ENCODE measurements around the gene LIN37.
A peak's percentile ranks its signal among the peaks of the same experiment; 100 is the strongest.

The LIN37 gene

DNA sequence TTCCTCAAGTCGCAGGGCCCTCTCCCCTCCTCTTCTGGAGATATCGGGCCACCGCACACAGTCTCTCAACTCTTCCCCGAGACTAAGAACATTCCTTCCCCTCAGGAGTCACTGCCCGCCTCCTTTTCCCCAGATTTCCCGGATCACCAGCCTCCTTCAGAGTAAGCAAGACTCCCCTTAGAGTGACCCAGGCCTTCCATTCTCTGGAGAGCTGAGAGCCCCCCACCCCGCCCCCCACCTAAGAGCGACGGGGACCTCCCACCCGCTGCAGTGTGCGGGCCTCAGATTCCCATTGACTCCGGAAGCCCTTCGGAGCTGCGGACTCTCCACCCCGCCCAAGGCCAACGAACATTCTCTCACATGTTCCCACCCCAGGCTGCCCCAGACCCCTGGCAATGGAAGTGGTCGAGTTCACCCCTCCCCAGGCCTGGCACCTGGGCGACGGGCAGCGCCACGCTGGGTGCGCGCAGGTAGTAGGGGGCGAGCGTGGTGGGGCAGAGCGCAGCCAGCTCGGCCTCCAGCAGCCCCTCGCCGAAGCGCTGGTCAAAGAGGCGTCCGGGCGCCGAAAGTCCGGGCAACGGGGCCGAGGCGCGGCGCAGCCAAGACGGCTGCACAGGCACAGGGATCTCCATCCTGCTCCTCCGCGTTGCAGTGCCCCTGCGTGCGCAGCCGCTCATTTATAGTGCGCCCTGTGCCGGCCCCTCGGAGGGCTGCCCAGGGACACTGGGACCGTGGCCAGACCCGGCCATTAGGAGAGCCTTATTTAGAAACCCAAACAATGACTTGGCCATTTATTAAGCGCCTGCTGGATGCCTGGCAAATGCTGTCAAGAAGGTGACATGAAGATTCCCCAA lies 8.2 kb downstream of the LIN37 start, which contains the start of gene HSPB6:
Gene HSPB6, minus strand, starts transcription at position 653 of the 854 bp plus-strand sequence. Its CDS starts 21 bp downstream, at position 632.
- H2AK5ac ChIP-seq (ENCODE audit: low read length, severe bottlenecking) = peak within 1 kb of the TSS; percentile 69
- WGBS = 12% methylated on average over 51 of the region's 52 CpGs
- H4K8ac ChIP-seq (ENCODE audit: low read length) = peak within 1 kb of the TSS; percentile 93
- peak within 1 kb of the TSS; percentile 63 for H3K4me2 ChIP-seq (ENCODE audit: low read length, poor library complexity, severe bottlenecking)
- peak within 1 kb of the TSS; percentile 49 to 54 for H3K23ac ChIP-seq (ENCODE audit: low read length in 2 of 2)
- H3K18ac ChIP-seq (ENCODE audit: low read depth in 1 of 2, low read length in 2 of 2) = peak within 1 kb of the TSS; percentile 100
- peak within 1 kb of the TSS; percentile 59 to 99 for H3K14ac ChIP-seq (ENCODE audit: low read length in 2 of 2)
- H3K36me3 ChIP-seq (ENCODE audit: control insufficient read depth in 1 of 2, insufficient read depth in 2 of 2, low read depth in 1 of 2, low read length in 2 of 2) = peaks cover 48 to 66% of the 10 kb centered on the region in 2 experiments
- peak within 1 kb of the TSS; percentile 95 for H2BK15ac ChIP-seq (ENCODE audit: low read depth, poor library complexity, severe bottlenecking)
- no peak within 1 kb of the TSS for H2AFZ ChIP-seq (ENCODE audit: low read depth, low read length)
- H3K4me1 ChIP-seq (ENCODE audit: control insufficient read depth, insufficient read depth, low read depth, low read length) = peaks cover 38% of the 10 kb centered on the region
- H3K4me3 ChIP-seq (ENCODE audit: insufficient read depth in 1 of 2, low read depth in 1 of 2, low read length in 2 of 2) = peak within 1 kb of the TSS; percentile 11 to 99
- peak within 1 kb of the TSS; percentile 100 for H4K91ac ChIP-seq (ENCODE audit: low read length)
- DNase-seq = peak; percentile 73
- H3K9me3 ChIP-seq (ENCODE audit: control insufficient read depth, low read length) = no peaks in the 10 kb centered on the region
- peak within 1 kb of the TSS; percentile 99 for H3K9ac ChIP-seq (ENCODE audit: low read length)
- peak within 1 kb of the TSS; percentile 96 for H2BK120ac ChIP-seq (ENCODE audit: low read depth, low read length)
- peaks cover 36% of the 10 kb centered on the region for H3K79me1 ChIP-seq (replicated peaks; ENCODE audit: low read length, poor library complexity, severe bottlenecking)
- H2BK12ac ChIP-seq (ENCODE audit: low read length in 2 of 2) = peak within 1 kb of the TSS; percentile 69 to 87
- peak within 1 kb of the TSS; percentile 99 to 100 for H3K4ac ChIP-seq (ENCODE audit: low read depth in 1 of 2, low read length in 2 of 2)
- H3K27me3 ChIP-seq (ENCODE audit: control insufficient read depth in 1 of 2, insufficient read depth in 1 of 2, low read length in 2 of 2) = no peaks in the 10 kb centered on the region
- peak within 1 kb of the TSS; percentile 87 for H2BK5ac ChIP-seq (ENCODE audit: low read depth, low read length, poor library complexity, severe bottlenecking)
- H3K27ac ChIP-seq (ENCODE audit: low read length, poor library complexity, severe bottlenecking) = peak within 1 kb of the TSS; percentile 93

DNA sequence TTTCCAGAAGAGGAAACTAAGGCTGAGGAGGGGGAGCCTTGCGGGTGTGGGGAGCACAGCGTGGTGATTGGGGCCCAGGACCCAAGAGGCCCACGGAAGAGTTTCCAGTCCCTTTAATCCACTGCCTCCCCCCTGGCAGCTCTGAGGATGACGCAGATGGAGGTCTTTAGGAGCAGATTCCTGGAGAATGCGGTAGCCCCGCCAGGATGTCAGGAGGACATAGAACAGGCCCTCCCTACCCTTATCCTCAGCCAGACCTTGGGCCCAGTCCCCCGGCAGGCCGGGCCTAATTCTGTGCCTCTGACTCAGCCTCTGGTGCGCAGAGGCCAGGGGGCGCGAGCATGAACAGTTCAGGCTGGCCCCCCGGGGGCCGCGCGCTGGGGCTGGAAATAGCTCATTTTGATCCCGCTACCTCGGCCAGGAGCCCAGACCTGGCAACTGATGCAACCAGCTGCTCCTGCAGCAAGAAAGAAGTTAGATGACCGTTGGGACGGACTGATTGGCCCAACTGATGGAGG lies 8.9 kb downstream of the LIN37 start:
- no peak overlapping the region for H3K23ac ChIP-seq (ENCODE audit: low read length in 2 of 2)
- H3K4me2 ChIP-seq (ENCODE audit: low read length, poor library complexity, severe bottlenecking) = peak overlapping the region; percentile 63
- peak overlapping the region; percentile 80 for H2BK15ac ChIP-seq (ENCODE audit: low read depth, poor library complexity, severe bottlenecking)
- H3K4me3 ChIP-seq (ENCODE audit: insufficient read depth in 1 of 2, low read depth in 1 of 2, low read length in 2 of 2) = peak overlapping the region in 1 of 2 experiments; percentile 99
- H3K9ac ChIP-seq (ENCODE audit: low read length) = peak overlapping the region; percentile 99
- H2AFZ ChIP-seq (ENCODE audit: low read depth, low read length) = no peak overlapping the region
- H3K9me3 ChIP-seq (ENCODE audit: control insufficient read depth, low read length) = no peaks in the 10 kb centered on the region
- H3K36me3 ChIP-seq (ENCODE audit: control insufficient read depth in 1 of 2, insufficient read depth in 2 of 2, low read depth in 1 of 2, low read length in 2 of 2) = peaks cover 50 to 68% of the 10 kb centered on the region in 2 experiments
- H3K27ac ChIP-seq (ENCODE audit: low read length, poor library complexity, severe bottlenecking) = peak overlapping the region; percentile 93
- peak overlapping the region; percentile 93 for H4K8ac ChIP-seq (ENCODE audit: low read length)
- WGBS = 2% methylated on average over 18 of the region's 19 CpGs
- H3K18ac ChIP-seq (ENCODE audit: low read depth in 1 of 2, low read length in 2 of 2) = peak overlapping the region; percentile 100
- peak overlapping the region; percentile 69 for H2AK5ac ChIP-seq (ENCODE audit: low read length, severe bottlenecking)
- peaks cover 37% of the 10 kb centered on the region for H3K79me1 ChIP-seq (replicated peaks; ENCODE audit: low read length, poor library complexity, severe bottlenecking)
- peak overlapping the region; percentile 100 for H4K91ac ChIP-seq (ENCODE audit: low read length)
- no peaks in the 10 kb centered on the region for H3K27me3 ChIP-seq (ENCODE audit: control insufficient read depth in 1 of 2, insufficient read depth in 1 of 2, low read length in 2 of 2)
- H2BK5ac ChIP-seq (ENCODE audit: low read depth, low read length, poor library complexity, severe bottlenecking) = peak overlapping the region; percentile 87
- H3K14ac ChIP-seq (ENCODE audit: low read length in 2 of 2) = no peak overlapping the region
- peak overlapping the region in 1 of 2 experiments; percentile 69 for H2BK12ac ChIP-seq (ENCODE audit: low read length in 2 of 2)
- DNase-seq = peak; percentile 99
- H3K4me1 ChIP-seq (ENCODE audit: control insufficient read depth, insufficient read depth, low read depth, low read length) = peaks cover 38% of the 10 kb centered on the region
- peak overlapping the region; percentile 96 for H2BK120ac ChIP-seq (ENCODE audit: low read depth, low read length)
- H3K4ac ChIP-seq (ENCODE audit: low read depth in 1 of 2, low read length in 2 of 2) = peak overlapping the region; percentile 99 to 100

DNA sequence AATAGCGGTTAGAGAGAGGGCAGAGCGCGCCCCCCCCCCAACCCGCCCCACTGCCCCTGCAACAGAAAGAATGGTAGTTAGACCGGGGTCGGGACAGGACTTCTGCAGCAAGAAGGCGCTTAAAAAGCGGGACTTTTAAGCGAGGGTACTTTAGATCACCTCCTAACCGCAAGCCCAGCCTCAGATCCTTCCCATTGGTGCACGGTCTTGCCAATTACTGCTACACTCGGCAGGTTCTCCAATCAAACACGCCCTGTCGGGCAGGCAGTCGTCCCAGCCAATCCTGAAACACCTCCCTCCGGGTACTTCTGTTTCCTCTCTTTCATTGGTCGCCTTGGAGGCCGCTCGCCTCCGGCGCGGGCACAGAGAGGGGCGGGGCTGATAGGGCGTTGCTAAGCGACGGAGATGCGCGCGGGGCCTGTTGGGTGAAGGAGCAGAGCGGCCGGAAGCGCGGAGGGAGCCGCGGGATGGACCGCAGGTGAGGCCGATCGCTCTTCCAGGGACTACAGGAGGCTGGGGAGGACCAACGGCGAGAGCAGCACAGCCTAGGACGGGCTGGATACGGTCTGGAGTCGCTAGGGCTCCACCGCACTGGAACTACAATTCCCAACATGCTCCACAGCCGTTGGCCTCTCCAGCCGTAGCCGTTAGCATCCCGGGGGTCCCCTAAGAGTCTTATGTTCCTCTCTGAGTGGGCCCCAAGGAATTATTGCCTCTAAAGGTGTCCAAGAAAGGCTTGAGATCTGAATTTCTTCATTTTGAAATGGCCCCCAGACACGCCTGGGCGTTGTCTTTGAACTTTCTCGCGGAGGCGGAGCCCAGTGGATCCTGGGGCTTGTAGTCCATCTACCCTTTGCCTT lies 9.6 kb downstream of the LIN37 start, which contains the start of gene PROSER3:
Gene PROSER3, plus strand, starts transcription at position 428 of the 860 bp plus-strand sequence. Its CDS starts 40 bp downstream, at position 468.
- Histone ChIP-seq H2BK5ac (ENCODE audit: low read depth, low read length, poor library complexity, severe bottlenecking) (peak within 1 kb of the TSS; percentile 87), H2AFZ (ENCODE audit: low read depth, low read length) (peak within 1 kb of the TSS; percentile 43), H3K9ac (ENCODE audit: low read length) (peak within 1 kb of the TSS; percentile 99), H3K4me3 (ENCODE audit: insufficient read depth in 1 of 2, low read depth in 1 of 2, low read length in 2 of 2) (peak within 1 kb of the TSS; percentile 97 to 99), H3K4me2 (ENCODE audit: low read length, poor library complexity, severe bottlenecking) (peak within 1 kb of the TSS; percentile 83), H3K79me1 (replicated peaks; ENCODE audit: low read length, poor library complexity, severe bottlenecking) (peaks cover 32% of the 10 kb centered on the region), H3K9me3 (ENCODE audit: control insufficient read depth, low read length) (no peaks in the 10 kb centered on the region), H3K18ac (ENCODE audit: low read depth in 1 of 2, low read length in 2 of 2) (peak within 1 kb of the TSS; percentile 100), H3K4me1 (ENCODE audit: control insufficient read depth, insufficient read depth, low read depth, low read length) (peaks cover 38% of the 10 kb centered on the region), H2BK12ac (ENCODE audit: low read length in 2 of 2) (peak within 1 kb of the TSS; percentile 23 to 69), H2AK5ac (ENCODE audit: low read length, severe bottlenecking) (peak within 1 kb of the TSS; percentile 79), H2BK15ac (ENCODE audit: low read depth, poor library complexity, severe bottlenecking) (peak within 1 kb of the TSS; percentile 98), H2BK120ac (ENCODE audit: low read depth, low read length) (peak within 1 kb of the TSS; percentile 96), H3K23ac (ENCODE audit: low read length in 2 of 2) (peak within 1 kb of the TSS in 1 of 2 experiments; percentile 81), H3K14ac (ENCODE audit: low read length in 2 of 2) (peak within 1 kb of the TSS in 1 of 2 experiments; percentile 93), H4K91ac (ENCODE audit: low read length) (peak within 1 kb of the TSS; percentile 100), H3K27me3 (ENCODE audit: control insufficient read depth in 1 of 2, insufficient read depth in 1 of 2, low read length in 2 of 2) (no peaks in the 10 kb centered on the region), H4K8ac (ENCODE audit: low read length) (peak within 1 kb of the TSS; percentile 99), H3K27ac (ENCODE audit: low read length, poor library complexity, severe bottlenecking) (peak within 1 kb of the TSS; percentile 97), H3K4ac (ENCODE audit: low read depth in 1 of 2, low read length in 2 of 2) (peak within 1 kb of the TSS; percentile 99 to 100), H3K36me3 (ENCODE audit: control insufficient read depth in 1 of 2, insufficient read depth in 2 of 2, low read depth in 1 of 2, low read length in 2 of 2) (peaks cover 45 to 61% of the 10 kb centered on the region in 2 experiments)
- under 1% methylated on average over 52 of the region's 53 CpGs for WGBS
- DNase-seq = peak; percentile 100

Measured in mesenchymal stem cell (in vitro differentiated cells and primary cell).